Neuronal stem cell (in vitro differentiated cells): Measurements from ENCODE around the gene RAPGEF1.

Experiments used
- DNase-seq: peaks from one replicate; pipeline ENCODE4 v3.0.0-alpha.2; 2013; ENCODE audit warnings: low spot score
- H2AFZ ChIP-seq: one replicate; pipeline ENCODE4 v1.6.1; 2013; ENCODE audit warnings: mild to moderate bottlenecking, low read length, inconsistent platforms
- H2AK5ac ChIP-seq: 2 replicates; pipeline ENCODE4 v1.6.1; 2013; ENCODE audit warnings: low read depth, mild to moderate bottlenecking, inconsistent platforms, low read length, moderate library complexity, mixed read lengths
- H2BK120ac ChIP-seq: 2 replicates; pipeline ENCODE4 v1.6.1; 2013; ENCODE audit warnings: low read depth, mild to moderate bottlenecking, inconsistent platforms, low read length, moderate library complexity, mixed read lengths
- H2BK12ac ChIP-seq: one replicate; pipeline ENCODE4 v1.6.1; 2013; ENCODE audit warnings: low read length, inconsistent platforms
- H2BK15ac ChIP-seq: 2 replicates; pipeline ENCODE4 v1.6.1; 2013; ENCODE audit warnings: mild to moderate bottlenecking, low read length, inconsistent platforms, mixed read lengths
- H2BK5ac ChIP-seq: one replicate; pipeline ENCODE4 v1.6.1; 2013; ENCODE audit warnings: inconsistent platforms, mild to moderate bottlenecking, low read length, moderate library complexity
- H3K14ac ChIP-seq: one replicate; pipeline ENCODE4 v1.6.1; 2013; ENCODE audit warnings: low read length, inconsistent platforms
- H3K18ac ChIP-seq: 2 replicates; pipeline ENCODE4 v1.6.1; 2013; ENCODE audit warnings: low read length, inconsistent platforms
- H3K23ac ChIP-seq: 2 replicates; pipeline ENCODE4 v1.6.1; 2013; ENCODE audit warnings: low read depth, mild to moderate bottlenecking, mixed read lengths, low read length, inconsistent platforms; ENCODE audit not compliant: poor library complexity
- H3K27ac ChIP-seq: replicated peaks from 3 replicates; pipeline ENCODE4 v1.5.1; 2013; ENCODE audit warnings: low read length, inconsistent platforms
- H3K27me3 ChIP-seq, 3 experiments: 2 replicates each; pipeline ENCODE4 v1.6.1; 2013; ENCODE audit warnings: low read length in 3 of 3, mild to moderate bottlenecking in 2 of 3, inconsistent platforms in 1 of 3, low read depth in 1 of 3, mixed read lengths in 1 of 3, moderate library complexity in 1 of 3; ENCODE audit not compliant: control insufficient read depth in 3 of 3, insufficient read depth in 3 of 3
- H3K36me3 ChIP-seq, 2 donors: replicated peaks in 1 of 2; 2 replicates each; pipeline ENCODE4 v1.6.1; 2013; ENCODE audit warnings: low read length in 2 of 2; ENCODE audit not compliant: control insufficient read depth in 2 of 2, insufficient read depth in 2 of 2
- H3K4ac ChIP-seq: 2 replicates; pipeline ENCODE4 v1.6.1; 2013; ENCODE audit warnings: inconsistent platforms, mild to moderate bottlenecking, low read length, moderate library complexity
- H3K4me1 ChIP-seq, 2 donors: 1 replicate in 1 of 2; 2 replicates in 1 of 2; pipeline ENCODE4 v1.6.1; 2013; ENCODE audit warnings: low read length in 2 of 2, low read depth in 1 of 2; ENCODE audit not compliant: control insufficient read depth in 2 of 2, insufficient read depth in 1 of 2
- H3K4me2 ChIP-seq: one replicate; pipeline ENCODE4 v1.6.1; 2013; ENCODE audit warnings: mild to moderate bottlenecking, low read length, inconsistent platforms; ENCODE audit not compliant: insufficient read depth, poor library complexity, severe bottlenecking
- H3K4me3 ChIP-seq, 2 donors: 2 replicates each; pipeline ENCODE4 v1.5.1; 2013; ENCODE audit warnings: low read length in 2 of 2, mild to moderate bottlenecking in 2 of 2, inconsistent platforms in 1 of 2, moderate library complexity in 1 of 2
- H3K79me1 ChIP-seq: one replicate; pipeline ENCODE4 v1.6.1; 2013; ENCODE audit warnings: low read depth, mild to moderate bottlenecking, inconsistent platforms, low read length, moderate library complexity
- H3K9ac ChIP-seq: one replicate; pipeline ENCODE4 v1.6.1; 2013; ENCODE audit warnings: mild to moderate bottlenecking, low read depth, low read length, inconsistent platforms; ENCODE audit not compliant: poor library complexity
- H3K9me3 ChIP-seq, 2 donors: replicated peaks in 1 of 2; 2 replicates each; pipeline versions ENCODE3 to v1.6.1; 2013; ENCODE audit warnings: low read length in 2 of 2, mild to moderate bottlenecking in 2 of 2, inconsistent platforms in 1 of 2, low read depth in 1 of 2, mixed read lengths in 1 of 2, moderate library complexity in 1 of 2; ENCODE audit not compliant: control insufficient read depth in 2 of 2, insufficient read depth in 1 of 2
- H4K8ac ChIP-seq: one replicate; pipeline ENCODE4 v1.6.1; 2013; ENCODE audit warnings: low read depth, mild to moderate bottlenecking, inconsistent platforms, low read length, moderate library complexity
- H4K91ac ChIP-seq: one replicate; pipeline ENCODE4 v1.6.1; 2013; ENCODE audit warnings: low read length, low read depth, mild to moderate bottlenecking, inconsistent platforms; ENCODE audit not compliant: poor library complexity
- WGBS, 2 donors: extraction: QIAGEN DNeasy Blood & Tissue Kit; methylation state at CpG; one replicate each; pipeline ENCODE4 v1.1.7; 2013; ENCODE audit warnings: missing lambda C conversion rate in 2 of 2, mixed read lengths in 1 of 2; ENCODE audit not compliant: insufficient read length in 2 of 2, insufficient replicate concordance in 1 of 2; ENCODE audit errors: extremely low coverage in 2 of 2; 5-methylcytosine and 5-hydroxymethylcytosine counted together

RAPGEF1 gene

GRCh38 chr9:131769361-131769760 lies 29.5 kb upstream of the RAPGEF1 start:
- no peaks in the 10 kb centered on the region for H3K79me1 ChIP-seq
- H3K27ac ChIP-seq, result no peak overlapping the region
- DNase-seq, result no peak
- no peak overlapping the region for H2AFZ ChIP-seq
- no peaks in the 10 kb centered on the region for H3K9me3 ChIP-seq
- H2AK5ac ChIP-seq, result no peak overlapping the region
- no peak overlapping the region for H4K8ac ChIP-seq
- H3K14ac ChIP-seq, result no peak overlapping the region
- H3K9ac ChIP-seq, result no peak overlapping the region
- WGBS, 2 donors, result no CpG with 5 or more reads among the region's 3 CpGs
- no peak overlapping the region for H2BK12ac ChIP-seq
- H3K4me2 ChIP-seq, result no peak overlapping the region
- no peak overlapping the region for H3K23ac ChIP-seq
- no peak overlapping the region for H2BK120ac ChIP-seq
- no peak overlapping the region for H4K91ac ChIP-seq
- peaks cover 0 to 44% (median 0%) of the 10 kb centered on the region in 3 experiments for H3K27me3 ChIP-seq
- H3K18ac ChIP-seq, result no peak overlapping the region
- no peak overlapping the region for H2BK5ac ChIP-seq
- H2BK15ac ChIP-seq, result no peak overlapping the region
- H3K4ac ChIP-seq, result no peak overlapping the region
- no peak overlapping the region for H3K4me3 ChIP-seq
- H3K36me3 ChIP-seq, result no peaks in the 10 kb centered on the region
- H3K4me1 ChIP-seq, result no peaks in the 10 kb centered on the region

GRCh38 chr9:131764568-131764967 lies 24.7 kb upstream of the RAPGEF1 start:
- WGBS, 2 donors, result no CpG with 5 or more reads among the region's 2 CpGs
- H3K27me3 ChIP-seq, result peaks cover 0 to 30% (median 0%) of the 10 kb centered on the region in 3 experiments
- no peak overlapping the region for H3K4ac ChIP-seq
- no peak overlapping the region for H4K8ac ChIP-seq
- no peaks in the 10 kb centered on the region for H3K36me3 ChIP-seq
- no peak for DNase-seq
- no peak overlapping the region for H3K9ac ChIP-seq
- no peak overlapping the region for H2AK5ac ChIP-seq
- no peak overlapping the region for H2BK15ac ChIP-seq
- H3K4me1 ChIP-seq, result no peaks in the 10 kb centered on the region
- H3K79me1 ChIP-seq, result no peaks in the 10 kb centered on the region
- no peak overlapping the region for H3K23ac ChIP-seq
- H3K27ac ChIP-seq, result no peak overlapping the region
- H3K14ac ChIP-seq, result no peak overlapping the region
- no peak overlapping the region for H2BK120ac ChIP-seq
- H3K18ac ChIP-seq, result no peak overlapping the region
- H2BK5ac ChIP-seq, result no peak overlapping the region
- H3K4me3 ChIP-seq, result no peak overlapping the region
- H3K9me3 ChIP-seq, result no peaks in the 10 kb centered on the region
- H2BK12ac ChIP-seq, result no peak overlapping the region
- no peak overlapping the region for H3K4me2 ChIP-seq
- H4K91ac ChIP-seq, result no peak overlapping the region
- H2AFZ ChIP-seq, result no peak overlapping the region

DNA sequence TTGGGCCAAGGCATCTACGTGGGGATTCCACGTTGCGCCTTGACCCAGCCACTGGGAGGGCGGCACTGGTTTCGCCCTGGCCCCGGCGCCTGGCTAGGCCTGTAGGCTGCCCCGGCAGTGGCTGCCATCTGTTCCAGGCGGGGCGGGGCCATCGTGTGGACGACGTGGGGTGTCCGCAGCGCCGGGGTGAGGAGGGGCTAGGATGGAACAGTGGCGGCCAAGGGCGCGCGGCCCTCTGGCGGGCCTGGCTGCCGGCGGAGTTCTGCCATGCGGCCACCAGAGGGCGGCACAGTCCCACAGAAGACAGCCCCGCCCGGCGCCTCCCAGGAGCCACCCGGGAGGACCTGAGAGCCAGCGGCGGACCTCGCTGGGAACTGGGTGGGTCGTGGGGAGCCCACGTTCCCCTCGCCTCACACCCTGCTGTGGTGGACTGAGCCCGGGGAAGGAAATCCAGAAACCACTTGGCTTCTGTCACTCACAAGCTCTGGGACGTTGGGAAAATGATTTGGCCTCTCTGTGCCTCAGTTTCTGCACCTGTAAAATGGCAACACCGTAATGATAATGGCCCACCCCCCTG lies 22.6 kb upstream of the RAPGEF1 start:
- no peak overlapping the region for H3K27ac ChIP-seq
- H2AFZ ChIP-seq, result peak overlapping the region; percentile 76
- peak overlapping the region; percentile 87 for H3K18ac ChIP-seq
- peak overlapping the region; percentile 37 for H3K4me2 ChIP-seq
- H3K36me3 ChIP-seq, result no peaks in the 10 kb centered on the region
- peak overlapping the region; percentile 73 for H3K9ac ChIP-seq
- DNase-seq, result peak; percentile 72
- H2BK5ac ChIP-seq, result no peak overlapping the region
- H2BK15ac ChIP-seq, result no peak overlapping the region
- no peak overlapping the region for H2BK12ac ChIP-seq
- no peaks in the 10 kb centered on the region for H3K4me1 ChIP-seq
- peaks cover 0 to 42% (median 0%) of the 10 kb centered on the region in 3 experiments for H3K27me3 ChIP-seq
- no peaks in the 10 kb centered on the region for H3K9me3 ChIP-seq
- H3K14ac ChIP-seq, result no peak overlapping the region
- H4K8ac ChIP-seq, result peak overlapping the region; percentile 52
- no peak overlapping the region for H2BK120ac ChIP-seq
- no CpG with 5 or more reads among the region's 38 CpGs for WGBS, 2 donors
- H4K91ac ChIP-seq, result no peak overlapping the region
- H2AK5ac ChIP-seq, result no peak overlapping the region
- H3K23ac ChIP-seq, result peak overlapping the region; percentile 34
- no peaks in the 10 kb centered on the region for H3K79me1 ChIP-seq
- no peak overlapping the region for H3K4me3 ChIP-seq
- no peak overlapping the region for H3K4ac ChIP-seq

DNA sequence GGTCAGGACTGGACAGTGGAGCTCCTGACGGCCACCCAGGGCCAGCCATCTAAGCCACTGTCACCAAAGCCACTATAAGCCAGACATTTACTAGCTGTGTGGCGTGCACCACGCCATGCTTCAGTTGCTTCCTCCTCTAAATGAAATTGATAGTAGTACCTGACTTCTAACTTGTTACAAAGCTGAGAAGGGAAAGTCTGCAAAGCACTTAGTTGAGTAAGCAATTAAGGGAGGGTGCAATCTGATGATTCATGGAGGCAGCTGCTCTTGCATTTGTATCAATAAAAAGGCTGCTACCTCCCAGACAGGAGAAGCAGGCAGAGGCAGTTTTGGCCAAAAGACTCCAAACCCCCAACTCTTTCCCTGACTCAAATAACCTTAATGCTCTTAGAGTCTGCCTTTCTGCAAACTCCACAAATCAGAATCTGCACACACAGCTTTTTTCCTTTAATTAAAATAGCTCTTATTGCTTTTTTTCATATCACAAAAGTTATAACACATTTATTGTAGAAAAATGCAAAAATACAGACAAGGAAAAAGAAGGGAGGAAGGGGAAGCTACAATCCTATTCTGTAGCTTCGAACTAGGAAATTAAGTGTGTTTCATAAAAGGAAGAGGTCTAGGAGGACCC lies 19.3 kb upstream of the RAPGEF1 start:
- no peak overlapping the region for H3K9ac ChIP-seq
- no peak overlapping the region for H3K4me2 ChIP-seq
- H2BK15ac ChIP-seq, result no peak overlapping the region
- H2BK12ac ChIP-seq, result no peak overlapping the region
- H3K36me3 ChIP-seq, result no peaks in the 10 kb centered on the region
- no peak overlapping the region for H3K14ac ChIP-seq
- no peak overlapping the region for H2BK5ac ChIP-seq
- no peaks in the 10 kb centered on the region for H3K9me3 ChIP-seq
- no peak overlapping the region for H3K23ac ChIP-seq
- no CpG with 5 or more reads among the region's 4 CpGs for WGBS, 2 donors
- no peak overlapping the region for H2AK5ac ChIP-seq
- H3K27me3 ChIP-seq, result peaks cover 0 to 18% (median 0%) of the 10 kb centered on the region in 3 experiments
- H3K4ac ChIP-seq, result no peak overlapping the region
- H3K4me3 ChIP-seq, result no peak overlapping the region
- no peaks in the 10 kb centered on the region for H3K79me1 ChIP-seq
- no peak overlapping the region for H4K91ac ChIP-seq
- DNase-seq, result no peak
- H3K18ac ChIP-seq, result no peak overlapping the region
- H2BK120ac ChIP-seq, result no peak overlapping the region
- no peak overlapping the region for H2AFZ ChIP-seq
- H4K8ac ChIP-seq, result no peak overlapping the region
- H3K4me1 ChIP-seq, result no peaks in the 10 kb centered on the region
- no peak overlapping the region for H3K27ac ChIP-seq
